CD14-positive monocyte (primary cell): ENCODE measurements around the gene EHF. TPM values are rescaled to one million over a fixed set of nuclear protein-coding genes. Genes with fewer than 3 reads are reported as not detected.

ENCODE experiments used
- DNase-seq, 3 donors: peaks; one replicate each; pipeline ENCODE4 v3.0.0-alpha.2; 2011 to 2022
- H2AFZ ChIP-seq: 2 replicates; pipeline ENCODE4 v1.6.0; 2012; ENCODE audit warnings: mild to moderate bottlenecking, low read depth, low read length, inconsistent platforms; ENCODE audit not compliant: insufficient read depth, poor library complexity, severe bottlenecking
- H3K27ac ChIP-seq, 2 donors: 1 replicate in 1 of 2; 2 replicates in 1 of 2; pipeline ENCODE4 v1.5.1; 2012 to 2013; ENCODE audit warnings: low read length in 2 of 2, control low read depth in 1 of 2, inconsistent platforms in 1 of 2, low read depth in 1 of 2, mild to moderate bottlenecking in 1 of 2
- H3K27me3 ChIP-seq, 2 donors: one replicate each; pipeline versions ENCODE4 v1.6.0 to v1.6.1; 2011 to 2013; ENCODE audit warnings: low read length in 2 of 2; ENCODE audit not compliant: control insufficient read depth in 2 of 2, insufficient read depth in 2 of 2
- H3K36me3 ChIP-seq, 2 donors: replicated peaks in 1 of 2; 1 replicate in 1 of 2; 2 replicates in 1 of 2; pipeline versions ENCODE4 v1.5.1 to v1.6.1; 2012 to 2013; ENCODE audit warnings: low read length in 2 of 2, control low read depth in 1 of 2, inconsistent platforms in 1 of 2, mild to moderate bottlenecking in 1 of 2; ENCODE audit not compliant: insufficient read depth in 2 of 2, control insufficient read depth in 1 of 2
- H3K4me1 ChIP-seq, 2 donors: 1 replicate in 1 of 2; 2 replicates in 1 of 2; pipeline versions ENCODE4 v1.5.1 to v1.6.1; 2012 to 2013; ENCODE audit warnings: low read length in 2 of 2, control low read depth in 1 of 2, inconsistent platforms in 1 of 2, mild to moderate bottlenecking in 1 of 2, moderate library complexity in 1 of 2; ENCODE audit not compliant: insufficient read depth in 2 of 2, control insufficient read depth in 1 of 2
- H3K4me2 ChIP-seq: replicated peaks from 2 replicates; pipeline ENCODE3; 2012; ENCODE audit warnings: low read length, moderate library complexity, mild to moderate bottlenecking; ENCODE audit not compliant: poor library complexity, severe bottlenecking; ENCODE audit errors: extremely low read depth
- H3K4me3 ChIP-seq, 3 experiments: fragments of 200-600 bp in 1 of 3; sonication (generic) in 1 of 3; replicated peaks in 1 of 3; 1 replicate in 2 of 3; 2 replicates in 1 of 3; pipeline ENCODE4 v1.5.1; 2011 to 2013; ENCODE audit warnings: low read length in 3 of 3, mild to moderate bottlenecking in 3 of 3, control low read depth in 2 of 3, low read depth in 2 of 3, inconsistent platforms in 1 of 3, moderate library complexity in 1 of 3
- H3K79me2 ChIP-seq: 2 replicates; pipeline ENCODE4 v1.6.0; 2012; ENCODE audit warnings: mild to moderate bottlenecking, control low read depth, inconsistent platforms, low read length, moderate library complexity; ENCODE audit not compliant: insufficient read depth
- H3K9ac ChIP-seq: 2 replicates; pipeline ENCODE4 v1.6.0; 2017; ENCODE audit warnings: low read length, mild to moderate bottlenecking; ENCODE audit not compliant: insufficient read depth, poor library complexity, severe bottlenecking
- H3K9me3 ChIP-seq, 2 donors: replicated peaks in 1 of 2; 1 replicate in 1 of 2; 2 replicates in 1 of 2; pipeline versions ENCODE4 v1.5.1 to v1.6.1; 2012 to 2013; ENCODE audit warnings: low read length in 2 of 2, control low read depth in 1 of 2; ENCODE audit not compliant: control insufficient read depth in 1 of 2, insufficient read depth in 1 of 2
- H4K20me1 ChIP-seq: 2 replicates; pipeline ENCODE4 v1.6.0; 2012; ENCODE audit warnings: mild to moderate bottlenecking, low read length, control low read depth, moderate library complexity; ENCODE audit not compliant: insufficient read depth
- H3K27ac Mint-ChIP-seq, 7 donors: one replicate each; pipeline ENCODE4 v1.8.0; 2020; ENCODE audit warnings: mild to moderate bottlenecking in 7 of 7, mixed read lengths in 7 of 7, moderate library complexity in 6 of 7, inconsistent platforms in 2 of 7
- H3K27me3 Mint-ChIP-seq, 3 donors: one replicate each; pipeline ENCODE4 v1.8.0; 2021 to 2022; ENCODE audit warnings: low read depth in 3 of 3, mild to moderate bottlenecking in 3 of 3, mixed read lengths in 3 of 3, moderate library complexity in 3 of 3, inconsistent platforms in 1 of 3
- H3K36me3 Mint-ChIP-seq, 2 donors: one replicate each; pipeline ENCODE4 v1.8.0; 2020; ENCODE audit warnings: mixed read lengths in 2 of 2, inconsistent platforms in 1 of 2, mild to moderate bottlenecking in 1 of 2
- H3K4me1 Mint-ChIP-seq: one replicate; pipeline ENCODE4 v1.8.0; 2020; ENCODE audit warnings: mild to moderate bottlenecking, mixed read lengths
- H3K4me3 Mint-ChIP-seq, 2 donors: one replicate each; pipeline ENCODE4 v1.8.0; 2020; ENCODE audit warnings: mild to moderate bottlenecking in 2 of 2, mixed read lengths in 2 of 2, moderate library complexity in 1 of 2
- H3K9me3 Mint-ChIP-seq, 7 donors: one replicate each; pipeline ENCODE4 v1.8.0; 2020 to 2022; ENCODE audit warnings: mixed read lengths in 7 of 7, mild to moderate bottlenecking in 6 of 7, moderate library complexity in 6 of 7, inconsistent platforms in 2 of 7
- WGBS: methylation state at CpG from one replicate; pipeline ENCODE4 v1.1.5; 2013; ENCODE audit warnings: missing lambda C conversion rate; ENCODE audit not compliant: insufficient coverage; 5-methylcytosine and 5-hydroxymethylcytosine counted together
- intact Hi-C, 2 donors: fragments of 100-400 bp; cut with micrococcal nuclease; formaldehyde crosslinking; loops; one replicate each; pipeline versions ENCODE4 v1.15.0 to v1.15.1; 2023
- polyA plus RNA-seq, 3 donors: library from polyadenylated mRNA; depleted of rRNA in 1 of 3; unstranded in 2 of 3; stranded (reverse) in 1 of 3; fragments of 300-500 nt in 2 of 3; fragments of >200 nt in 1 of 3; fragmentation: Illumina TruSeq in 2 of 3; gene quantifications; 1 replicate in 2 of 3; 2 replicates in 1 of 3; pipeline ENCODE4 v1.2.3, GENCODE V29; 2012 to 2021
- TF ChIP-seq, protein P1 (sequence below): fragments of 200-600 bp; IDR thresholded peaks from one replicate; pipeline ENCODE4 v1.8.0; 2022; ENCODE audit warnings: antibody characterized with exemption, mild to moderate bottlenecking

The EHF gene
- polyA plus RNA-seq, 3 donors = 0.17 to 0.21 TPM; not detected in 1

DNA sequence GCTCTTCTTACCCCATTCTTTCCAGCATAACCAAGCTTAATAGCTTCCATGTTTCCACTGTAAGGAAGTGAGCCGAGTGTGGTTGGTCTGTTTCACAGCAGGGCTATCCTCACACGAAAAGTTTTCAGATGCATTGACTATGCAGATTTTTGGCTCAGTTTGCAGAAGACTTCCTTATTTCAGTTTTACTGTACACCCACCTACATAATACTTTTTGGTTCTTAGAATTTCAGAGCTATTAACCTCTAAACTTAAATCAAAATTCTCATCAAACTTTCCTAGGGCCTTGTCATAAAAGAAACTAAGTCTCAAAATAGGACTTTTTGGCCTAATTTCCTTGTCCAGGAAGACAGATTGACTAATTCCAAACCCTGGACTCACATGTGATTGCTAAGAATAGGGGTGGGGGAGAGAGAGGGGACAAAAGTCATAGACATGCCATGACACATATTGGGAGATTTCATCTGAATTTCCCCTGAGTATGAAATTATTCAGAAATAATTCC lies 7.3 kb upstream of the EHF start:
- intact Hi-C loops = no loop called here
- no peaks in the 10 kb centered on the region for H3K79me2 ChIP-seq
- no peak overlapping the region for H2AFZ ChIP-seq
- 0% methylated on average over 2 of the region's 2 CpGs for WGBS
- H3K36me3 Mint-ChIP-seq = peaks cover 0 to 2% of the 10 kb centered on the region in 2 donors
- H3K4me1 ChIP-seq = peaks cover 33 to 35% of the 10 kb centered on the region in 2 donors
- H3K9me3 Mint-ChIP-seq = peaks cover 0 to 3% (median 0%) of the 10 kb centered on the region in 7 donors
- H4K20me1 ChIP-seq = no peaks in the 10 kb centered on the region
- TF ChIP-seq, protein P1, sequence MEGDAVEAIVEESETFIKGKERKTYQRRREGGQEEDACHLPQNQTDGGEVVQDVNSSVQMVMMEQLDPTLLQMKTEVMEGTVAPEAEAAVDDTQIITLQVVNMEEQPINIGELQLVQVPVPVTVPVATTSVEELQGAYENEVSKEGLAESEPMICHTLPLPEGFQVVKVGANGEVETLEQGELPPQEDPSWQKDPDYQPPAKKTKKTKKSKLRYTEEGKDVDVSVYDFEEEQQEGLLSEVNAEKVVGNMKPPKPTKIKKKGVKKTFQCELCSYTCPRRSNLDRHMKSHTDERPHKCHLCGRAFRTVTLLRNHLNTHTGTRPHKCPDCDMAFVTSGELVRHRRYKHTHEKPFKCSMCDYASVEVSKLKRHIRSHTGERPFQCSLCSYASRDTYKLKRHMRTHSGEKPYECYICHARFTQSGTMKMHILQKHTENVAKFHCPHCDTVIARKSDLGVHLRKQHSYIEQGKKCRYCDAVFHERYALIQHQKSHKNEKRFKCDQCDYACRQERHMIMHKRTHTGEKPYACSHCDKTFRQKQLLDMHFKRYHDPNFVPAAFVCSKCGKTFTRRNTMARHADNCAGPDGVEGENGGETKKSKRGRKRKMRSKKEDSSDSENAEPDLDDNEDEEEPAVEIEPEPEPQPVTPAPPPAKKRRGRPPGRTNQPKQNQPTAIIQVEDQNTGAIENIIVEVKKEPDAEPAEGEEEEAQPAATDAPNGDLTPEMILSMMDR = no peak
- H3K27ac ChIP-seq = peak overlapping the region in 1 of 2 donors; percentile 39
- peaks cover 0 to 2% (median 2%) of the 10 kb centered on the region in 3 donors for H3K27me3 Mint-ChIP-seq
- peak overlapping the region in 1 of 3 experiments; percentile 18 for H3K4me3 ChIP-seq
- H3K36me3 ChIP-seq = no peaks in the 10 kb centered on the region
- no peaks in the 10 kb centered on the region for H3K27me3 ChIP-seq
- H3K4me1 Mint-ChIP-seq = peaks cover 35% of the 10 kb centered on the region
- H3K9me3 ChIP-seq = no peaks in the 10 kb centered on the region
- no peak overlapping the region for H3K4me3 Mint-ChIP-seq
- H3K4me2 ChIP-seq = peak overlapping the region; percentile 13
- H3K9ac ChIP-seq = no peak overlapping the region
- H3K27ac Mint-ChIP-seq = peak overlapping the region in 4 of 7 donors; percentile 7 to 34 (median 22)
- peak; percentile 45 to 60 (median 46) for DNase-seq

DNA sequence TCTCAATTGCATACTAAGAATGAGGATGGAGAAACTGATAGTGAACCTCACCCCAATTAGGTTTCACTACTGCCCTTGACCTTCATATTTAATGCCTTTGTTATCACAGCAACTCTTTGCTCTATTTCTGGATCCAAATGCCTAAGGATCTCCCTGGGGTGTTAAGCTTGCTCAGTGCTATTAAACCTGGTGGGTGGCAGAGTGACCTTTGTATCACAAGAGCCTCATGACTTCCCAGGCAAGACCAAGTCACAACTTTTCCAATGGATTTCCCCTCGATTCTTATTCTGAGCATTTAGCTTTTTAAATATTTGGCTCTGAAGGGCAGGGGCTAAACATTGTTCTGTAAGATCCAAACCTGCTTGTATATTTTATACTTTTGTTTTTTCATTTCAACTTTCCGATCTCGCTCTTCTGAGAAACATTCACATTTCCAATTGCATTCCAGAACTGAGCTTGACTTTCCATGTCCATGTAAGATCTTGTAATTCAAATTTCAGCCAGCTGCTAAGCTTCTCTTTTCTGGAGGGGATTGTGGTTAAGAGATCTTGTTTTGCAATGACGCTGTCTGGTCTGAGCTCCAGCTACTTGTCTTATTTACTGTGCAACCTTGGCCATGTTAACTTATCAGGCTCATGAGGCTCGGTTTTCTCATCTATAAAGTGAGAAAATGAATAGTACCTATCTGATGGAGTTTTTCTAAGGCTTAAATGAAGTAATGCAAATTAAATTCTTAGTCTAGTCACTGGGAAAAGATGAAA lies 6.4 kb upstream of the EHF start:
- Histone ChIP-seq H4K20me1 (no peaks in the 10 kb centered on the region), H3K36me3 (no peaks in the 10 kb centered on the region), H3K4me1 (peaks cover 33 to 40% of the 10 kb centered on the region in 2 donors), H2AFZ (no peak overlapping the region), H3K4me2 (peak overlapping the region; percentile 42), H3K9ac (no peak overlapping the region), H3K27me3 (no peaks in the 10 kb centered on the region), H3K9me3 (no peaks in the 10 kb centered on the region), H3K4me3 (peak overlapping the region in 1 of 3 experiments; percentile 18), H3K27ac (peak overlapping the region in 1 of 2 donors; percentile 39), H3K79me2 (no peaks in the 10 kb centered on the region)
- Mint-ChIP-seq H3K27me3 (peaks cover 0 to 2% (median 2%) of the 10 kb centered on the region in 3 donors), H3K9me3 (peaks cover 0 to 3% (median 0%) of the 10 kb centered on the region in 7 donors), H3K4me3 (peak overlapping the region in 1 of 2 donors; percentile 57), H3K27ac (peak overlapping the region in 2 of 7 donors; percentile 64 to 68), H3K4me1 (peaks cover 42% of the 10 kb centered on the region), H3K36me3 (peaks cover 0 to 2% of the 10 kb centered on the region in 2 donors)
- WGBS = no CpG with 5 or more reads among the region's 5 CpGs
- TF ChIP-seq, protein P1 = no peak
- peak; percentile 46 to 64 (median 48) for DNase-seq
- intact Hi-C loops = no loop called here
